ENCODE data around the gene OPALIN.
A peak's percentile ranks its signal among the peaks of the same experiment; 100 is the strongest.

The OPALIN gene

DNA sequence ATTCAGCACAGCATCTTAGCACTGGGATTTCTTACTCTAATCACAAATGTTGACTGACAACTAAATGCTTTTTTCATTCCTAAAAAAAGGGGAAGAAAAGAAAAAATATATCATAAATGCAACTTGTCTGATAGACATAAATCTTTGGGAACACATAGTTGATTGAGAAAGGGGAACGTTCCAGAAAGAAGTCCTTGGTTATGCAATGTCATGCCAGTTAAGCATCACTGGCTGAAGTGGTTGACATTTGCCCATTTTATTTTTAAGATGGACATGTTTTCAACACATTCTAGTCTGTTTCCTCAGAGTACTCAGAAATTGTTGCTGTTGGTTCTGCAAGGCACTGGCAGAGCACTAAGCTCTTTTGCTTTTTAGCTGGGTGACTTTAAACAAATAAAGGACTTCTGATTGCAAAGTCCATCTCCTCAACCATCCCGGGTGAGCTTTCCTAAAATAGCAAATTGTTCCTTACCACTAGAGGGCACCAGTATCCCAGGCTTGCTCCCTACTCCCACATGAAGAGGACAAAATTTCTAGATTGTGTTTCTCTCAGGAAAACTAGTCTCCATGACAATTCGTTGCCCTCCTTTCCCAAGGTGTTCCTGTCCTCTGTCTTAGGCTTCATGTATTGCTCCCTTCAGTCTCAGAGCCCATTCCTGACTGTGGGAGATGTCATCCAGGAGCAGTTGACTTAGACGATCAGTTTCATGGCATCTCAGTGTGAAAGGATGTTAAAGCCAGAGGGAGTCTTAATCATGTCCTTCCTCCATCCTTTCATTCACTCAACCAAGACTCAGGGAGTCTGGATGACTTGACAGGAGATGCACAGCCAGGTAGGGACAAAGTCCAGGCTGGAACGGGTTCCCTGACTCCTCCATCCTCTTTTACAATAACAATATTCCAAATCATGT, 23.9 kb downstream of the OPALIN start:
- peak; percentile 26 for DNase-seq (ENCODE audit: low read depth)
- no peak overlapping the region for H3K4me3 ChIP-seq (ENCODE audit: low read depth, low read length)
- TF ChIP-seq CTCF (IDR thresholded peaks at IDR 0.05; ENCODE audit: control insufficient read depth, extremely low read depth, insufficient read depth): peak; percentile 83

DNA sequence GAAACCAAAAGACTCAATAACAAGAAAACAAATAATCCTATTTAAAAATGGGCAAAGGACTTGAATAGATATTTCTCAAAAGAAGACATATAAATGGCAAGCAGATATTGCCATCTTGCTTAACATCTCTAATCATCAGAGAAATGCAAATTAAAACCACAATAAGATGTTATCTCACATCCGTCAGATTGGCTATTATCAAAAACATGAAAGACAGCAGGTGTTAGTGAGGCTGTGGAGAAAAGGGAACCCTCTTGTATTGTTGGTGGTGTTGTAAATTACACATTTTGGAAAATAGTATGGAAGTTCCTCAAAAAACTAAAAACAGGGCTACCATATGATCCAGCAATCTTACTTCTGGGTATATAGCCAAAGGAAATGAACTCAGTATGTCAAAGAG, 25.7 kb downstream of the OPALIN start:
- no peak for TF ChIP-seq CTCF (IDR thresholded peaks at IDR 0.05; ENCODE audit: control insufficient read depth, extremely low read depth, insufficient read depth)
- DNase-seq (ENCODE audit: low read depth): no peak
- no peak overlapping the region for H3K4me3 ChIP-seq (ENCODE audit: low read depth, low read length)

- no peak overlapping the region for H3K4me3 ChIP-seq (ENCODE audit: low read depth, low read length)
- TF ChIP-seq CTCF (IDR thresholded peaks at IDR 0.05; ENCODE audit: control insufficient read depth, extremely low read depth, insufficient read depth): no peak
- no peak for DNase-seq (ENCODE audit: low read depth)
Observed at GRCh38 chr10:96327462-96327861, 31.3 kb downstream of the OPALIN start.

- no peak for TF ChIP-seq CTCF (IDR thresholded peaks at IDR 0.05; ENCODE audit: control insufficient read depth, extremely low read depth, insufficient read depth)
- no peak overlapping the region for H3K4me3 ChIP-seq (ENCODE audit: low read depth, low read length)
- DNase-seq (ENCODE audit: low read depth): no peak
Observed at GRCh38 chr10:96325719-96326373, 33.0 kb downstream of the OPALIN start.

GRCh38 chr10:96324447-96324846, 34.4 kb downstream of the OPALIN start:
- no peak for DNase-seq (ENCODE audit: low read depth)
- TF ChIP-seq CTCF (IDR thresholded peaks at IDR 0.05; ENCODE audit: control insufficient read depth, extremely low read depth, insufficient read depth): no peak
- H3K4me3 ChIP-seq (ENCODE audit: low read depth, low read length): no peak overlapping the region

- DNase-seq (ENCODE audit: low read depth): no peak
- TF ChIP-seq CTCF (IDR thresholded peaks at IDR 0.05; ENCODE audit: control insufficient read depth, extremely low read depth, insufficient read depth): no peak
- H3K4me3 ChIP-seq (ENCODE audit: low read depth, low read length): no peak overlapping the region
Observed at GRCh38 chr10:96322275-96322674, 36.5 kb downstream of the OPALIN start.

Measured in LNCaP clone FGC (cell line).